ENCODE measurements around the gene THOC5.

THOC5 gene

GRCh38 chr22:29480262-29480511, 73.4 kb downstream of the THOC5 start:
- DNase-seq (ENCODE audit: extremely low spot score): no peak
- TF ChIP-seq CTCF (IDR thresholded peaks at IDR 0.05; ENCODE audit: control extremely low read depth, extremely low read depth, low read depth, missing control alignments): no peak
- CTCF ChIA-PET: no interaction called here
- POLR2A ChIA-PET: no interaction called here

GRCh38 chr22:29479417-29480261, 73.9 kb downstream of the THOC5 start, which contains the start of gene NEFH:
Gene NEFH (plus strand): TSS chr22:29480218. CDS start chr22:29480263, 45 bp downstream.
- TF ChIP-seq CTCF (IDR thresholded peaks at IDR 0.05; ENCODE audit: control extremely low read depth, extremely low read depth, low read depth, missing control alignments): no peak
- DNase-seq (ENCODE audit: extremely low spot score): no peak
- ChIA-PET CTCF (no interaction called here), POLR2A (no interaction called here)

- CTCF ChIA-PET: no interaction called here
- POLR2A ChIA-PET: no interaction called here
- no peak for DNase-seq (ENCODE audit: extremely low spot score)
- no peak for TF ChIP-seq CTCF (IDR thresholded peaks at IDR 0.05; ENCODE audit: control extremely low read depth, extremely low read depth, low read depth, missing control alignments)
Measured at GRCh38 chr22:29478326-29479276, 75.0 kb downstream of the THOC5 start.

GRCh38 chr22:29477723-29478318, 75.7 kb downstream of the THOC5 start:
- TF ChIP-seq CTCF (IDR thresholded peaks at IDR 0.05; ENCODE audit: control extremely low read depth, extremely low read depth, low read depth, missing control alignments): no peak
- DNase-seq (ENCODE audit: extremely low spot score): no peak
- ChIA-PET POLR2A (no interaction called here), CTCF (interaction anchor here (1.9 kb wide), 1 partner anchor 9 kb away, joined by 4 read pairs; no protein-coding TSS in a partner anchor)

GRCh38 chr22:29476116-29476515, 77.4 kb downstream of the THOC5 start:
- TF ChIP-seq CTCF (IDR thresholded peaks at IDR 0.05; ENCODE audit: control extremely low read depth, extremely low read depth, low read depth, missing control alignments): no peak
- POLR2A ChIA-PET: no interaction called here
- CTCF ChIA-PET: interaction anchor here (1.9 kb wide), 1 partner anchor 11 kb away, joined by 4 read pairs; no protein-coding TSS in a partner anchor
- no peak for DNase-seq (ENCODE audit: extremely low spot score)

- peak; percentile 51 for DNase-seq (ENCODE audit: extremely low spot score)
- no peak for TF ChIP-seq CTCF (IDR thresholded peaks at IDR 0.05; ENCODE audit: control extremely low read depth, extremely low read depth, low read depth, missing control alignments)
- ChIA-PET POLR2A (interaction anchor here (0.6 kb wide), 1 partner anchor 50 kb away, joined by 4 read pairs; no protein-coding TSS in a partner anchor), CTCF (interaction anchor here (1.1 kb wide), 1 partner anchor 11 kb away, joined by 4 read pairs; no protein-coding TSS in a partner anchor)
Measured at GRCh38 chr22:29475550-29475949, 78.0 kb downstream of the THOC5 start.
